GM12878 (cell line): ENCODE measurements around the gene FCHSD2. TPM values are rescaled to one million over a fixed set of nuclear protein-coding genes. Genes with fewer than 3 reads are reported as not detected.

Source experiments
- NFYB ChIP-seq: IDR thresholded peaks from 2 replicates; pipeline ENCODE4 v1.6.1; 2011; ENCODE audit warnings: low read depth, mild to moderate bottlenecking, low read length, improper control_type of control experiment, moderate library complexity; ENCODE audit not compliant: insufficient read depth
- SUZ12 ChIP-seq: fragments of 200-600 bp; sonication (generic); IDR thresholded peaks from one replicate; pipeline ENCODE4 v1.6.1; 2018; ENCODE audit warnings: antibody characterized with exemption, mild to moderate bottlenecking; ENCODE audit not compliant: unreplicated experiment
- ZZZ3 ChIP-seq: IDR thresholded peaks from 2 replicates; pipeline ENCODE4 v1.6.1; 2011; ENCODE audit warnings: low read depth; ENCODE audit not compliant: control insufficient read depth, insufficient read length
- polyA plus RNA-seq, 11 experiments: library from polyadenylated mRNA; depleted of rRNA in 4 of 11; unstranded in 6 of 11; stranded (reverse) in 5 of 11; fragments of >200 nt; fragmentation: Nextera tagmentation in 4 of 11; fragmentation: Illumina TruSeq in 1 of 11; extraction: Ambion mirVana in 4 of 11; extraction: Trizol in 1 of 11; gene quantifications; 1 replicate in 1 of 11; 2 replicates in 10 of 11; pipeline versions ENCODE4 v1.2.1 to v1.2.3, GENCODE V29; 2011 to 2016; ENCODE audit warnings: inconsistent platforms in 2 of 11, missing spikeins in 2 of 11, low read depth in 1 of 11
- total RNA-seq, 4 experiments: library from RNA; depleted of rRNA in 3 of 4; stranded (reverse); fragments of >200 nt in 3 of 4; fragmentation: Illumina TruSeq in 1 of 4; extraction: Trizol in 1 of 4; gene quantifications; 2 replicates each; pipeline versions ENCODE4 v1.2.1 to v1.2.3, GENCODE V29; 2013 to 2021
- TF ChIP-seq, protein P1 (sequence below): fragments of 450-650 bp; IDR thresholded peaks from 2 replicates; pipeline ENCODE4 v1.6.1; 2017; ENCODE audit warnings: antibody characterized with exemption, mild to moderate bottlenecking, moderate library complexity
- TF ChIP-seq, protein P2 (sequence below): IDR thresholded peaks from 2 replicates; pipeline ENCODE4 v1.6.1; 2011; ENCODE audit warnings: low read depth, mild to moderate bottlenecking, low read length, moderate library complexity, borderline replicate concordance; ENCODE audit errors: extremely low read depth
- TF ChIP-seq, protein P3 (sequence below): fragments of 450-650 bp; IDR thresholded peaks from 2 replicates; pipeline ENCODE4 v1.6.1; 2017; ENCODE audit warnings: mild to moderate bottlenecking, low read depth, inconsistent platforms; ENCODE audit not compliant: poor library complexity, severe bottlenecking
- TF ChIP-seq, protein P4 (sequence below): fragments of 450-650 bp; formaldehyde crosslinking; IDR thresholded peaks from 2 replicates; pipeline ENCODE4 v1.5.0; 2022; ENCODE audit warnings: mild to moderate bottlenecking, missing genetic modification characterization

The FCHSD2 gene
- total and polyA plus RNA-seq, 10 of the 15 experiments (the other 5 are each of a cell fraction or from before 2014, with no cell fraction given): 13.2 to 89.8 (median 47.8) TPM

DNA sequence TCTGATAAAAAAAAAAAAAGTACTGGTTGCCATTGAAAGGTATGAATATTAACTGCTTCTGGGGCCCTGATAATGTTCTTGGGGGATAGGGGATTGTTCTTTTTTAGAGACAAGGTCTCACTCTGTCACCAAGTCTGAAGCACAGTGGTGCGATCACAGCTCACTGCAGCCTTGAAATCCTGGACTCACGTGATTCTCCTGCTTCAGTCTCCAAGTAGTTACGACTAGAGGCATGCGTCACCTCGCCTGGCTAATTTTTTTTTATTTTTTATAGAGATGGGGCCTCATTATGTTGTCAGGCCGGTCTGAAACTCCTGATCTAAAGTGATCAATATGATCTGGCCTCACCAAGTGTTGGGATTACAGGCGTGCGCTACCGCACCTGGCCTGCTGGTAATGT, 63.5 kb downstream of the FCHSD2 start (continued):
- TF ChIP-seq, protein P1, sequence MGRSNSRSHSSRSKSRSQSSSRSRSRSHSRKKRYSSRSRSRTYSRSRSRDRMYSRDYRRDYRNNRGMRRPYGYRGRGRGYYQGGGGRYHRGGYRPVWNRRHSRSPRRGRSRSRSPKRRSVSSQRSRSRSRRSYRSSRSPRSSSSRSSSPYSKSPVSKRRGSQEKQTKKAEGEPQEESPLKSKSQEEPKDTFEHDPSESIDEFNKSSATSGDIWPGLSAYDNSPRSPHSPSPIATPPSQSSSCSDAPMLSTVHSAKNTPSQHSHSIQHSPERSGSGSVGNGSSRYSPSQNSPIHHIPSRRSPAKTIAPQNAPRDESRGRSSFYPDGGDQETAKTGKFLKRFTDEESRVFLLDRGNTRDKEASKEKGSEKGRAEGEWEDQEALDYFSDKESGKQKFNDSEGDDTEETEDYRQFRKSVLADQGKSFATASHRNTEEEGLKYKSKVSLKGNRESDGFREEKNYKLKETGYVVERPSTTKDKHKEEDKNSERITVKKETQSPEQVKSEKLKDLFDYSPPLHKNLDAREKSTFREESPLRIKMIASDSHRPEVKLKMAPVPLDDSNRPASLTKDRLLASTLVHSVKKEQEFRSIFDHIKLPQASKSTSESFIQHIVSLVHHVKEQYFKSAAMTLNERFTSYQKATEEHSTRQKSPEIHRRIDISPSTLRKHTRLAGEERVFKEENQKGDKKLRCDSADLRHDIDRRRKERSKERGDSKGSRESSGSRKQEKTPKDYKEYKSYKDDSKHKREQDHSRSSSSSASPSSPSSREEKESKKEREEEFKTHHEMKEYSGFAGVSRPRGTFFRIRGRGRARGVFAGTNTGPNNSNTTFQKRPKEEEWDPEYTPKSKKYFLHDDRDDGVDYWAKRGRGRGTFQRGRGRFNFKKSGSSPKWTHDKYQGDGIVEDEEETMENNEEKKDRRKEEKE: no peak
- no peak for TF ChIP-seq ZZZ3
- no peak for TF ChIP-seq SUZ12
- TF ChIP-seq NFYB: no peak
- TF ChIP-seq, protein P2, sequence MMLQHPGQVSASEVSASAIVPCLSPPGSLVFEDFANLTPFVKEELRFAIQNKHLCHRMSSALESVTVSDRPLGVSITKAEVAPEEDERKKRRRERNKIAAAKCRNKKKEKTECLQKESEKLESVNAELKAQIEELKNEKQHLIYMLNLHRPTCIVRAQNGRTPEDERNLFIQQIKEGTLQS: no peak
- TF ChIP-seq, protein P3, sequence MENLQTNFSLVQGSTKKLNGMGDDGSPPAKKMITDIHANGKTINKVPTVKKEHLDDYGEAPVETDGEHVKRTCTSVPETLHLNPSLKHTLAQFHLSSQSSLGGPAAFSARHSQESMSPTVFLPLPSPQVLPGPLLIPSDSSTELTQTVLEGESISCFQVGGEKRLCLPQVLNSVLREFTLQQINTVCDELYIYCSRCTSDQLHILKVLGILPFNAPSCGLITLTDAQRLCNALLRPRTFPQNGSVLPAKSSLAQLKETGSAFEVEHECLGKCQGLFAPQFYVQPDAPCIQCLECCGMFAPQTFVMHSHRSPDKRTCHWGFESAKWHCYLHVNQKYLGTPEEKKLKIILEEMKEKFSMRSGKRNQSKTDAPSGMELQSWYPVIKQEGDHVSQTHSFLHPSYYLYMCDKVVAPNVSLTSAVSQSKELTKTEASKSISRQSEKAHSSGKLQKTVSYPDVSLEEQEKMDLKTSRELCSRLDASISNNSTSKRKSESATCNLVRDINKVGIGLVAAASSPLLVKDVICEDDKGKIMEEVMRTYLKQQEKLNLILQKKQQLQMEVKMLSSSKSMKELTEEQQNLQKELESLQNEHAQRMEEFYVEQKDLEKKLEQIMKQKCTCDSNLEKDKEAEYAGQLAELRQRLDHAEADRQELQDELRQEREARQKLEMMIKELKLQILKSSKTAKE: no peak
- TF ChIP-seq, protein P4, sequence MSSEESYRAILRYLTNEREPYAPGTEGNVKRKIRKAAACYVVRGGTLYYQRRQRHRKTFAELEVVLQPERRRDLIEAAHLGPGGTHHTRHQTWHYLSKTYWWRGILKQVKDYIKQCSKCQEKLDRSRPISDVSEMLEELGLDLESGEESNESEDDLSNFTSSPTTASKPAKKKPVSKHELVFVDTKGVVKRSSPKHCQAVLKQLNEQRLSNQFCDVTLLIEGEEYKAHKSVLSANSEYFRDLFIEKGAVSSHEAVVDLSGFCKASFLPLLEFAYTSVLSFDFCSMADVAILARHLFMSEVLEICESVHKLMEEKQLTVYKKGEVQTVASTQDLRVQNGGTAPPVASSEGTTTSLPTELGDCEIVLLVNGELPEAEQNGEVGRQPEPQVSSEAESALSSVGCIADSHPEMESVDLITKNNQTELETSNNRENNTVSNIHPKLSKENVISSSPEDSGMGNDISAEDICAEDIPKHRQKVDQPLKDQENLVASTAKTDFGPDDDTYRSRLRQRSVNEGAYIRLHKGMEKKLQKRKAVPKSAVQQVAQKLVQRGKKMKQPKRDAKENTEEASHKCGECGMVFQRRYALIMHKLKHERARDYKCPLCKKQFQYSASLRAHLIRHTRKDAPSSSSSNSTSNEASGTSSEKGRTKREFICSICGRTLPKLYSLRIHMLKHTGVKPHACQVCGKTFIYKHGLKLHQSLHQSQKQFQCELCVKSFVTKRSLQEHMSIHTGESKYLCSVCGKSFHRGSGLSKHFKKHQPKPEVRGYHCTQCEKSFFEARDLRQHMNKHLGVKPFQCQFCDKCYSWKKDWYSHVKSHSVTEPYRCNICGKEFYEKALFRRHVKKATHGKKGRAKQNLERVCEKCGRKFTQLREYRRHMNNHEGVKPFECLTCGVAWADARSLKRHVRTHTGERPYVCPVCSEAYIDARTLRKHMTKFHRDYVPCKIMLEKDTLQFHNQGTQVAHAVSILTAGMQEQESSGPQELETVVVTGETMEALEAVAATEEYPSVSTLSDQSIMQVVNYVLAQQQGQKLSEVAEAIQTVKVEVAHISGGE (CRISPR knock-in tag): no peak
